SK-N-SH (cell line): ENCODE measurements around the gene IRF2. TPM values are rescaled to one million over a fixed set of nuclear protein-coding genes. Genes with fewer than 3 reads are reported as not detected.

Source experiments
- CTCF ChIA-PET: fragments of 300-600, 350-600 bp; formaldehyde crosslinking; extraction: SDS; loops from one replicate; lab custom pipeline; 2021; lab: Yijun Ruan, JAX
- POLR2A ChIA-PET: fragments of 350-600 bp; sonication (Branson Sonifier 250); formaldehyde crosslinking; extraction: SDS; loops from one replicate; lab custom pipeline; 2020; ENCODE audit warnings: antibody characterized with exemption, inconsistent platforms; lab: Yijun Ruan, JAX
- DNase-seq: peaks from one replicate; pipeline ENCODE4 v3.0.0; 2012
- H2AFZ ChIP-seq: fragments of 200-600 bp; sonication (generic); 2 replicates; pipeline ENCODE4 v1.8.1; 2016; ENCODE audit warnings: antibody characterized with exemption, mild to moderate bottlenecking, low read depth
- H3F3A ChIP-seq: fragments of 200-600 bp; sonication (generic); replicated peaks from 2 replicates; pipeline ENCODE3; 2016; ENCODE audit warnings: antibody characterized with exemption, mild to moderate bottlenecking; ENCODE audit not compliant: insufficient read depth
- H3K27ac ChIP-seq, 2 experiments: fragments of 200-500 bp in 1 of 2; fragments of 200-600 bp in 1 of 2; sonication (Bioruptor generic) in 1 of 2; sonication (generic), shearing (Covaris generic) in 1 of 2; 2 replicates each; pipeline versions ENCODE4 v1.5.1 to v1.6.1; 2014 to 2016; ENCODE audit warnings: low read depth in 2 of 2, inconsistent platforms in 1 of 2, low read length in 1 of 2, mild to moderate bottlenecking in 1 of 2, mixed read lengths in 1 of 2
- H3K27me3 ChIP-seq: fragments of 200-600 bp; sonication (generic), shearing (Covaris generic); 2 replicates; pipeline ENCODE4 v1.6.1; 2016; ENCODE audit warnings: mixed run types; ENCODE audit not compliant: insufficient read depth
- H3K36me3 ChIP-seq, 2 experiments: fragments of 200-500 bp in 1 of 2; fragments of 200-600 bp in 1 of 2; sonication (Bioruptor generic) in 1 of 2; sonication (generic) in 1 of 2; replicated peaks in 1 of 2; 2 replicates each; pipeline versions ENCODE3 to v1.5.1; 2014 to 2016; ENCODE audit warnings: low read length in 1 of 2, mild to moderate bottlenecking in 1 of 2; ENCODE audit not compliant: insufficient read depth in 2 of 2, control insufficient read depth in 1 of 2
- H3K4me1 ChIP-seq, 2 experiments: fragments of 200-500 bp in 1 of 2; fragments of 200-600 bp in 1 of 2; sonication (Bioruptor generic) in 1 of 2; sonication (generic), shearing (Covaris generic) in 1 of 2; 2 replicates each; pipeline versions ENCODE4 v1.5.1 to v1.6.1; 2014 to 2016; ENCODE audit warnings: low read depth in 1 of 2, low read length in 1 of 2, mixed run types in 1 of 2; ENCODE audit not compliant: insufficient read depth in 2 of 2, control insufficient read depth in 1 of 2
- H3K4me2 ChIP-seq: fragments of 200-600 bp; sonication (generic), shearing (Covaris generic); 2 replicates; pipeline ENCODE4 v1.6.1; 2017; ENCODE audit warnings: mixed run types
- H3K4me3 ChIP-seq, 2 experiments: fragments of 200-500 bp in 1 of 2; fragments of 200-600 bp in 1 of 2; sonication (Bioruptor generic) in 1 of 2; sonication (generic), shearing (Covaris generic) in 1 of 2; 2 replicates each; pipeline versions ENCODE4 v1.5.1 to v1.8.1; 2014 to 2016; ENCODE audit warnings: low read depth in 2 of 2, inconsistent platforms in 1 of 2, low read length in 1 of 2, mild to moderate bottlenecking in 1 of 2, mixed read lengths in 1 of 2, moderate library complexity in 1 of 2
- H3K79me2 ChIP-seq: fragments of 200-600 bp; sonication (generic); 2 replicates; pipeline ENCODE4 v1.8.1; 2017; ENCODE audit warnings: mild to moderate bottlenecking; ENCODE audit not compliant: insufficient read depth
- H3K9ac ChIP-seq: fragments of 200-600 bp; sonication (generic); 2 replicates; pipeline ENCODE4 v1.6.1; 2017; ENCODE audit warnings: mixed run types
- H3K9me2 ChIP-seq: fragments of 200-600 bp; sonication (generic); 2 replicates; pipeline ENCODE4 v1.6.1; 2017; ENCODE audit warnings: mixed run types
- H3K9me3 ChIP-seq: fragments of 200-600 bp; sonication (generic); 2 replicates; pipeline ENCODE4 v1.6.1; 2017; ENCODE audit warnings: mixed run types, mild to moderate bottlenecking, moderate library complexity
- H4K20me1 ChIP-seq: fragments of 200-600 bp; sonication (generic); 2 replicates; pipeline ENCODE4 v1.6.1; 2017; ENCODE audit warnings: mild to moderate bottlenecking, mixed run types; ENCODE audit not compliant: insufficient read depth
- EP300 ChIP-seq, 2 experiments: IDR thresholded peaks; 2 replicates each; pipeline versions ENCODE4 v1.4.0 to v1.6.1; 2012; ENCODE audit warnings: borderline replicate concordance in 1 of 2, low read depth in 1 of 2, low read length in 1 of 2
- FOXJ3 ChIP-seq: sonication (generic); formaldehyde crosslinking; IDR thresholded peaks from 2 replicates; pipeline ENCODE4 v1.5.1; 2020; ENCODE audit warnings: mild to moderate bottlenecking, missing genetic modification reagents
- GABPA ChIP-seq: IDR thresholded peaks from 2 replicates; pipeline ENCODE4 v1.4.0; 2012; ENCODE audit warnings: low read depth, mild to moderate bottlenecking
- IRF3 ChIP-seq: fragments of 150-350 bp; IDR thresholded peaks from 2 replicates; pipeline ENCODE4 v1.6.1; 2016; ENCODE audit warnings: mild to moderate bottlenecking, low read depth, low read length
- JUND ChIP-seq: IDR thresholded peaks from 2 replicates; pipeline ENCODE4 v1.4.0; 2012
- MAX ChIP-seq: IDR thresholded peaks from 2 replicates; pipeline ENCODE4 v1.4.0; 2012; ENCODE audit warnings: low read depth
- MEF2A ChIP-seq: IDR thresholded peaks from 2 replicates; pipeline ENCODE4 v1.4.0; 2012; ENCODE audit warnings: low read depth, borderline replicate concordance
- RAD21 ChIP-seq: IDR thresholded peaks from 2 replicates; pipeline ENCODE4 v1.6.1; 2012; ENCODE audit warnings: mild to moderate bottlenecking, low read length
- RCOR1 ChIP-seq: fragments of 150-350 bp; IDR thresholded peaks from 2 replicates; pipeline ENCODE4 v1.6.1; 2017; ENCODE audit warnings: antibody characterized with exemption, low read length
- REST ChIP-seq: IDR thresholded peaks from 2 replicates; pipeline ENCODE4 v1.6.1; 2012; ENCODE audit warnings: mild to moderate bottlenecking, low read depth, low read length, moderate library complexity
- TAF1 ChIP-seq: IDR thresholded peaks from 2 replicates; pipeline ENCODE4 v1.6.1; 2012; ENCODE audit warnings: low read depth, mild to moderate bottlenecking, low read length, moderate library complexity, borderline replicate concordance
- TCF12 ChIP-seq: IDR thresholded peaks from 2 replicates; pipeline ENCODE4 v1.4.0; 2012
- TEAD4 ChIP-seq: IDR thresholded peaks from 2 replicates; pipeline ENCODE4 v1.4.0; 2012; ENCODE audit warnings: mild to moderate bottlenecking, borderline replicate concordance; ENCODE audit not compliant: insufficient read depth
- USF2 ChIP-seq: fragments of 150-350 bp; IDR thresholded peaks from 2 replicates; pipeline ENCODE4 v1.6.1; 2017; ENCODE audit warnings: antibody characterized with exemption, low read length, low read depth, borderline replicate concordance
- YY1 ChIP-seq: IDR thresholded peaks from 2 replicates; pipeline ENCODE4 v1.4.0; 2012; ENCODE audit warnings: low read depth, mild to moderate bottlenecking
- ZBTB33 ChIP-seq: IDR thresholded peaks from 2 replicates; pipeline ENCODE4 v1.4.0; 2012; ENCODE audit warnings: low read depth, borderline replicate concordance
- WGBS: methylation state at CpG from one replicate; pipeline ENCODE4 v1.1.6; 2017; ENCODE audit warnings: low lambda C conversion rate; 5-methylcytosine and 5-hydroxymethylcytosine counted together
- polyA plus RNA-seq, 3 experiments: library from polyadenylated mRNA; depleted of rRNA; stranded (reverse); fragments of >200 nt; gene quantifications; 2 replicates each; pipeline ENCODE4 v1.2.3, GENCODE V29; 2012

IRF2 gene
- polyA plus RNA-seq, 1 of the 3 experiments (the other 2 are of a cell fraction): 23.3 TPM

- Histone ChIP-seq H3K27me3 (no peaks in the 10 kb centered on the region), H3F3A (no peaks in the 10 kb centered on the region), H3K36me3 (no peaks in the 10 kb centered on the region), H3K9me2 (no peaks in the 10 kb centered on the region), H3K79me2 (no peaks in the 10 kb centered on the region), H3K9ac (no peak overlapping the region), H3K9me3 (no peaks in the 10 kb centered on the region), H3K4me1 (peaks cover 0 to 4% of the 10 kb centered on the region in 2 experiments; a peak in 1 of 4 replicates), H4K20me1 (no peaks in the 10 kb centered on the region), H3K4me3 (no peak overlapping the region), H3K4me2 (no peak overlapping the region), H3K27ac (no peak overlapping the region), H2AFZ (no peak overlapping the region)
- CTCF ChIA-PET: interaction anchor here (0.6 to 1.3 kb wide), 3 partner anchors 11 to 440 kb away, joined by 3 read pairs; no protein-coding TSS in a partner anchor
- POLR2A ChIA-PET: no interaction called here
- no peak for TF ChIP-seq MAX
- no peak for TF ChIP-seq EP300 (IDR thresholded peaks at IDR 0.05; ENCODE audit: borderline replicate concordance in 1 of 2, low read depth in 1 of 2, low read length in 1 of 2)
- TF ChIP-seq IRF3: no peak
- no peak for TF ChIP-seq REST
- TF ChIP-seq JUND: no peak
- TF ChIP-seq GABPA: no peak
- no peak for TF ChIP-seq RCOR1
- 83% methylated on average over 4 of the region's 4 CpGs for WGBS
- no peak for DNase-seq
Observed at GRCh38 chr4:184500748-184501589, 26.6 kb upstream of the IRF2 start.

GRCh38 chr4:184499996-184500395 is 25.6 kb upstream of the IRF2 start:
- Histone ChIP-seq H3K9me3 (no peaks in the 10 kb centered on the region), H3K4me1 (peaks cover 0 to 4% of the 10 kb centered on the region in 2 experiments; a peak in 1 of 4 replicates), H3K27ac (no peak overlapping the region), H4K20me1 (no peaks in the 10 kb centered on the region), H3F3A (no peaks in the 10 kb centered on the region), H2AFZ (no peak overlapping the region), H3K9ac (no peak overlapping the region), H3K4me2 (no peak overlapping the region), H3K9me2 (no peaks in the 10 kb centered on the region), H3K27me3 (no peaks in the 10 kb centered on the region), H3K79me2 (no peaks in the 10 kb centered on the region), H3K36me3 (no peaks in the 10 kb centered on the region), H3K4me3 (no peak overlapping the region)
- TF ChIP-seq USF2 (no peak), FOXJ3 (CRISPR knock-in tag) (no peak), ZBTB33 (no peak), TCF12 (no peak), MEF2A (no peak), TAF1 (no peak), IRF3 (no peak), TEAD4 (no peak), RAD21 (no peak), YY1 (no peak)
- POLR2A ChIA-PET: no interaction called here
- DNase-seq: no peak
- CTCF ChIA-PET: interaction anchor here (1.0 to 1.8 kb wide), 2 partner anchors 10 to 236 kb away, joined by 3 to 5 read pairs; no protein-coding TSS in a partner anchor
